Central memory CD4-positive, alpha-beta T cell (primary cell): ENCODE data around the gene RAB5A.
"Not testable (repeated sequence)": the region's sequence is repeated elsewhere in the genome, so short reads cannot be mapped to it uniquely, and the experiment has no call there.

Source experiments
- DNase-seq: peaks from one replicate; pipeline ENCODE4 v3.0.0; 2022

Gene RAB5A

DNA sequence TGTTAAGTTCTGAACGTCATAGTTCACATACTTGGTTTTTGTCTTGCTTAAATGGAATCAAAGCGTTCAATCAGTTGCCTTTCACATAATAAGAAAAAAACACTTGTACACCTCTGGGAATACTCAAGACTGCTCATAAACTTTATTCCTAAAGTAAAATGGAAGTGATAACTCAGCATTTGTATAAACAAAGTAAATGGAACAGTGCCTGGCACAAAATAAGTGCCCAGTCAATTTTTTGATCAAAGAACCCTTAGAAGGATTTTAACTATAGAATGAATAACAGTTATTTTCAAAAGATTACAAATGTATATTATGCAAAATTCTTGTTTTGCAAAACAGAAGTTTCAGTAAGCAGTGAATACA, 1.3 kb downstream of the RAB5A start:
- no peak for DNase-seq

DNA sequence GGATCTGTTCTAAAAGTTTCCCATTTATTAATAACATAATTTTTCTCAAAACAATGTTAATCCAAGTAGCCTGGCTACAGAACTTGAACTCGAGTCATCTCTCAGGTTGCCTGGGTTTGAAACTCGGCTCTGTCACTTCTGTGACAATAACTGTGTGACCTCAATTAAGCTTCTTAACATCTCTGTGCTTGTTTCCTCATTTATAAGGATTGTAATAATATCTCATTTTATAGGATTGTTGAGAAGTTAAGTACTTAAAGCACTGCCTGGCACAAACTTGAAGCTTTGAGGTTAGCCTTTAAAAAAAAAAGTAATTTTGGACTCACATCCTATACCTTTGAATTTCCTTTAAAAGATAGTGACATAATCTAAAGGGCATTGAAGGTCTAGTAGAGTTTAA, 3.4 kb downstream of the RAB5A start:
- no peak for DNase-seq

DNA sequence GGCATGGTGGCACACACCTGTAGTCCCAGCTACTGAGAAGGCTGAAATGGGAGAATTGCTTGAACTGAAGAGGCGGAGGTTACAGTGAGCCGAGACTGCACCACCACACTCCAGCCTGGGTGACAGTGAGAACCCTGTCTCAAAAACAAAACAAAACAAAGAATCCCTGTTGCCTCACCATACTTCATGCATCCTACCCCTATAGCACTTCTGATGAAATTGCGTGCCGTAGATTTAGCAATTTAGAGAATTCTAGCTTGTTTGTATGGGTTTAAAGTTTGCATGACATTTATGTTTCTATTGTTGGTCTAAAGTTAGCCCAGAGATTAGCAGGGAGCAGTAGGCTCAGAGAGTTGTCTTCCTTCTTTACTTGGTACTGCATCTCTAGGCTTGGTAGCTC, 7.8 kb downstream of the RAB5A start:
- no peak for DNase-seq

DNA sequence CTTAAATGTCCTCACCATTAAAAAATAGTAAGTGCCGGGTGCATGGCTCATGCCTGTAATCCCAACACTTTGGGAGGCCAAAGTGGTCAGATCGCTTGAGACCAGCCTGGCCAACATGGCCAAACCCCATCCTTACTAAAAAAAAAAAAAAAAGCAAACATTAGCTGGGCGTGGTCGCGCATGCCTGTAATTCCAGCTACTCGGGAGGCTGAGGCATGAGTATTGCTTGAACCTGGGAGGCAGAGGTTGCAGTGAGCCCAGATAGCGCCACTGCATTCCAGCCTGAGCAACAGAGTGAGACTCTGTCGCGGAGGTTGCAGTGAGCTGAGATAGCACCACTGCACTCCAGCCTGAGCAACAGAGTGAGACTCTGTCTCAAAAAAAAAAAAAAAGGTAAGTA, 10.5 kb downstream of the RAB5A start:
- not testable (repeated sequence) for DNase-seq

GRCh38 chr3:19959505-19959904, 12.6 kb downstream of the RAB5A start:
- no peak for DNase-seq

GRCh38 chr3:19960696-19961095, 13.8 kb downstream of the RAB5A start:
- DNase-seq = no peak

DNA sequence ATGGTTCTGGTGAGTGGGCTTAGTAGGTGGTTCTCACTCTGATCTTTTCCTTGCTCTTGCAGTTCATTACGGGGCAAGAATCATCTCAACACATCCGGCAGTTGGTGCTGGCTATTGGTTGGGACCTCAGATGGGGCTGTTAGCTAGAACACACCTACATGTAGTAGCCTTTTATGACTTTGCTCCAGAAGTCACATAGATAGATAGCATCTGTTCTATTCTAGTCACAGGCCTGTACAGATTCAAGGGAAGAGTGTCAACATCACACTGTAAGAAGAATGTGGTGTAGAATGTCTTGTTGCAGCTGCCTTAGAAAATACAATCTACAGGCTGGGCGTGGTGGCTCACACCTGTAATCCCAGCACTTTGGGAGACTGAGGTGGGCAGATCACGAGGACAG, 15.1 kb downstream of the RAB5A start:
- no peak for DNase-seq

DNA sequence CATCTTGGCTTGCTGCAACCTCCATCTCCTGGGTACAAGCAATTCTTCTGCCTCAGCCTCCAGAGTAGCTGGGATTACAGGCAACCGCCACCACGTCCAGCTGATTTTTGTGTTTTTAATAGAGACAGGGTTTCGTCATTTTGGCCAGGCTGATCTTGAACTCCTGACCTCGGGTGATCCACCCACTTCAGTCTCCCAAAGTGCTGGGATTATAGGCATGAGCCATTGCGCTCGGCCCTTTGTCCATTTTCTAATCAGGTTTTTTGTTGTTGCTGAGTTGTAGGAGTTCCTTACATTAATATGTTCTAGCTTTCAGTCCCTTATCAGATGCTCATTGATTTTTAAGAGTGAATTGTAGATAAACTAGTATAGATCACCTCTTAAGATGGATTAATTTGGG, 20.3 kb downstream of the RAB5A start:
- DNase-seq = no peak

- DNase-seq = no peak
Observed at GRCh38 chr3:19967812-19968211, 20.9 kb downstream of the RAB5A start.

- DNase-seq = no peak
Observed at GRCh38 chr3:19970327-19970726, 23.4 kb downstream of the RAB5A start.

DNA sequence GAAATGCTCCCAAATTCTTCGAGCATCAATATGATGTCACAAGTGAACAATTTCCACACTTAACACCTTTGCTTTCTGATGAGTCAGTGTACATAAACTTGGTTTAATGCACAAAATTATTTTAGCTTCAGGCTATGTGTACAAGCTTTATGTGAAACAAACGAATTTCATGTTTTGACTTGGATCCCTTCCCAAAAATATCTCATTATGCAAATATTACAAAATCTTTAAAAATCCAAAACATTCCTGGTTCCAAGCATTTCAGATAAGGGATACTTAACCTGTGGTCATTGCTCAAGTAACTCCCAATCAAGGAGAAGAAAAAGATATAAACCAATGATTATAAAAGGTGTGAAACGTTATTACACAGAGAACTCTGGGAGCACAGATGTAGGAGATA, 25.2 kb downstream of the RAB5A start:
- no peak for DNase-seq

- not testable (repeated sequence) for DNase-seq
Observed at GRCh38 chr3:19988904-19989303, 42.0 kb downstream of the RAB5A start.

GRCh38 chr3:19994796-19995195, 47.9 kb downstream of the RAB5A start:
- no peak for DNase-seq

- no peak for DNase-seq
Observed at GRCh38 chr3:19997502-19997901, 50.6 kb downstream of the RAB5A start.

DNA sequence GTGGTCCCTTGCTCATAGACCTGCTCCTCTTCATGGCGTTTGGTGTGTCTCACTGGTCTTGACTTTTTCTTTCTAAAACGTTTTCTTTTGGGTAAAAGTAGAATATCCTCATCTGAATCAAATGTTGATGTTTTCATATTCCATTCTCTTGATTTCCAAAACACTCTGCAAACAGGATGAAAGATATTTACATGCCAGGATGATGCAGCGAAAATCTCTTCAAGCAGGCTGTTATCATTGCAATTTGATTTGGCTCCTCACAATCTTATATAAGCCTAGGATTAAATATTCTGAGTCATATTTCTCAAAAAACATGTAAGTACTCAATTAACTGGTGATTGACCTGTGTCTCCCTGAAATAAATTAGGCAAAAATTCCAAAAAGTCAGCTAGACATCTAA, 55.0 kb downstream of the RAB5A start:
- DNase-seq = no peak

- DNase-seq = no peak
Observed at GRCh38 chr3:20007960-20008359, 61.1 kb downstream of the RAB5A start.

DNA sequence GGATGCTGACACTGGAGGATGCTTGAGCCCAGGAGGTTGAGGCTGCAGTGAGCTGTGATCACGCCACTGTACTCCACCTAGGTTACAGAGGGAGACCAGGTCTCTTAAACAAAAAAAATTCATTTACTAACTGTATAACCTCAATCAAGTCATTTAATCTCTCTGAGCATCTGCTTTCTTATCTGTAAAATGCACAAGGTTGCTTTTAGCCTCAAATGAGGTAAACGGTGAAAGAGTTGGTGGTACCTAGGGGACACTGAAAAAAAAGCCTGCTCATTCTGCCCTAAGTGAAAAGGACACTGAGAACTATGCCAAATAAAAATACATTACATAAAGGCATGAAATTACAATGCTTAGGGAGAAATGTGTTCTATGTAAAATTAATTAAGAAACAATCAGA, 61.7 kb downstream of the RAB5A start:
- no peak for DNase-seq

DNA sequence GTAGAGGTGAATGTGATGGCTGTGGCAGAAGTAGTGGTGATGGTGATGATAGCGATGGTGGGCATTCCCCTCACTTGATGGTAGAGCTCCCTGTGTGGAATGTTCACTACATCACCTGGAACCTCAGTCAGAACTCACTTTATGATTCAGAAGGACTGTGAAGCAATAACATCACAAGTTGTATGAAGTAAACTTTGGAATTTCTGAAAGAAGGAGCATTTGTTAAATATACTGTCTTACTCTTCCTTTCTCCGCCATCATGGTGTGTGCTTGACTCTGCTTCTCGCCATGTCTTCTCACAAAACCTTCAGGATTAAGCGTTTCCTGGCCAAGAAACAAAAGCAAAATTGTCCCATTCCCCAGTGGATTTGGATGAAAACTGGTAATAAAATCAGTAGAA, 65.3 kb downstream of the RAB5A start, which contains the start of gene PP2D1:
PP2D1 (minus strand) TSS at position 101 of the 400 bp plus-strand sequence. CDS start 192 bp downstream, outside the sequence.
- DNase-seq = no peak

- no peak for DNase-seq
Observed at GRCh38 chr3:20013396-20013795, 66.5 kb downstream of the RAB5A start.

GRCh38 chr3:20015525-20015924, 68.6 kb downstream of the RAB5A start:
- DNase-seq = no peak

DNA sequence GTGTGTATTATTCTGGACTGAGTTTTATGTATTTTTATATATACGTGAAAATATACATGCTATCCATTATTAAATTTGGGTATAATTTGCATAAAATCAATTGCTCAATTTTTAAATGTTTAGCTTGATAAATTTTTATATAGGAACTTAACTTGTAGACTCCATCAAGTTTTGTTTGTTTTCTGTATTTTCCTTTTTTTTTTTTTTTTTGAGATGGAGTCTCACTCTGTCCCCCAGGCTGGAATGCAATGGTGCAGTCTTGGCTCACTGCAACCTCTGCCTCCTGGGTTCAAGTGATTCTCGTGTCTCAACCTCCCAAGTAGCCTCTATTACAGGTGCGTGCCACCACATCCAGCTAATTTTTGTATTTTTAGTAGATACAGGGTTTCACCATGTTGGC, 69.2 kb downstream of the RAB5A start:
- not testable (repeated sequence) for DNase-seq

DNA sequence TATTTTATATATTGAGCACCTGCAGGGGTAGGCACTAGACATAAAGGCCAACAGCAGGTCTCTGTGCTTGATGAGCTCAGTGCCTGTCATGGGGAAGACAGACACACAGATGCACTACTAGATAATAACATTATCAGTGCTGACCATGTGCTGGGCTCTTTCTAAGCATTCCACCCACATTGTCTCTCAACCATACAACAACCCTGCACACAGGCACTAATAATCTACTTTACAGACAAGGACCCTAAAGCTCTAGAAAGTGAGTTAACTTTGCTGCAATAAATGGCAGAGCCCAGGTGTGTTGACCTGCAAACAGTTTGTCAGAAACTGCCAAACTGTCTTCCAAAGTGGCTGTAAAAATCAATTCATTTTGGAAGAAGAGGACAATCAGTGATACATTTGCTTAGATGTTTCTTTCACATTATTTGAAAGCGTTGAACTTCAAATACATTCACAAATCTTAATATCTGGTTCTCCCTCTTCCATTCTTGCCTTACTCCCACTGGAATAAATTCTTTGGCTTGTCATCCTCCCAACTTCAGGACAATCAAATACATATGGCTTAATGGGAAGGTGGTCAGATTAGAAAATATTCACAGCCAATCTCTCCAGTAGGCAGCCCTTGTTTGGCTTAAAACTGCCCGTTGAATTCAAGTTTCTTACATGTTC, 76.2 kb downstream of the RAB5A start:
- DNase-seq = no peak

GRCh38 chr3:20023623-20024405, 76.9 kb downstream of the RAB5A start:
- no peak for DNase-seq

GRCh38 chr3:20027136-20027535, 80.2 kb downstream of the RAB5A start:
- DNase-seq = no peak

GRCh38 chr3:20028905-20029331, 82.0 kb downstream of the RAB5A start:
- DNase-seq = no peak
